NCI-H1694 treated with DMSO at 0.1 percent for 48 hours (cell line): ENCODE results near the gene MYZAP.

Experiments used
- DNase-seq: peaks from one replicate; lab custom pipeline; 2025; lab: John Stamatoyannopoulos, UW

The MYZAP gene

GRCh38 chr15:57662091-57662744 lies 70.5 kb downstream of the MYZAP start:
- no peak for DNase-seq

- DNase-seq = no peak
Observed at GRCh38 chr15:57662802-57663201, 71.1 kb downstream of the MYZAP start.

GRCh38 chr15:57663262-57663661 lies 71.6 kb downstream of the MYZAP start:
- no peak for DNase-seq

- no peak for DNase-seq
Observed at GRCh38 chr15:57665194-57665593, 73.5 kb downstream of the MYZAP start.

GRCh38 chr15:57665939-57666338 lies 74.2 kb downstream of the MYZAP start:
- no peak for DNase-seq

- no peak for DNase-seq
Observed at GRCh38 chr15:57667171-57667849, 75.6 kb downstream of the MYZAP start.

GRCh38 chr15:57668016-57668415 lies 76.3 kb downstream of the MYZAP start:
- DNase-seq = no peak

GRCh38 chr15:57671636-57672035 lies 79.9 kb downstream of the MYZAP start:
- DNase-seq = no peak

GRCh38 chr15:57675481-57676181 lies 83.9 kb downstream of the MYZAP start:
- no peak for DNase-seq

- DNase-seq = no peak
Observed at GRCh38 chr15:57676585-57676984, 84.9 kb downstream of the MYZAP start.

GRCh38 chr15:57677204-57677603 lies 85.5 kb downstream of the MYZAP start:
- DNase-seq = no peak

GRCh38 chr15:57680021-57680420 lies 88.3 kb downstream of the MYZAP start:
- DNase-seq = no peak

- no peak for DNase-seq
Observed at GRCh38 chr15:57681011-57681410, 89.3 kb downstream of the MYZAP start.

- no peak for DNase-seq
Observed at GRCh38 chr15:57683481-57683880, 91.8 kb downstream of the MYZAP start.

- DNase-seq = no peak
Observed at GRCh38 chr15:57684491-57685151, 92.9 kb downstream of the MYZAP start.

- no peak for DNase-seq
Observed at GRCh38 chr15:57685306-57686095, 93.8 kb downstream of the MYZAP start.

- DNase-seq = no peak
Observed at GRCh38 chr15:57686657-57687056, 95.0 kb downstream of the MYZAP start.

- DNase-seq = no peak
Observed at GRCh38 chr15:57690341-57690966, 98.8 kb downstream of the MYZAP start.

GRCh38 chr15:57691082-57691481 lies 99.4 kb downstream of the MYZAP start:
- no peak for DNase-seq

- no peak for DNase-seq
Observed at GRCh38 chr15:57692709-57693108, 101.0 kb downstream of the MYZAP start.

GRCh38 chr15:57694279-57694678 lies 102.6 kb downstream of the MYZAP start:
- DNase-seq = no peak
